ENCODE results near the gene FKRP.
"Not testable (repeated sequence)": the region's sequence is repeated elsewhere in the genome, so short reads cannot be mapped to it uniquely, and the experiment has no call there.

FKRP gene

DNA sequence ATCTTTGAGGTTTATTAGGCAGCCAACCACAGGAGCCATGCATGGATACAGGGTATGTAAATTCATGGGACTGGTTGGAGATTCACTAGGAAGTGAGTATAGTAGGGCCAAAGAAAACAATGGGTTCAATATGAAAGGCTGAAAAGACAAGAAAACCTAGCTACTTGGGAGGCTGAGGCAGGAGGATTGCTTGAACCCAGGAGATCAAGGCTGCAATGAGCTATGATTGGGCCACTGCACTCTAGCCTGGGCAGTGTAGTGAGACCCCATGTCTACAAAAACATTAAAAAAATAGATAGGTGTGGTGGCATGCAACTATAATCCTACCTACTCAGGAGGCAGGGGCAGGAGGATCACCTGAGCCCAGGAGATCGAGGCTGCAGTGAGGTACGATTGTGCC is 52.9 kb downstream of the FKRP start:
- no peak for DNase-seq (ENCODE audit: low read depth)
- TF ChIP-seq, protein P1, sequence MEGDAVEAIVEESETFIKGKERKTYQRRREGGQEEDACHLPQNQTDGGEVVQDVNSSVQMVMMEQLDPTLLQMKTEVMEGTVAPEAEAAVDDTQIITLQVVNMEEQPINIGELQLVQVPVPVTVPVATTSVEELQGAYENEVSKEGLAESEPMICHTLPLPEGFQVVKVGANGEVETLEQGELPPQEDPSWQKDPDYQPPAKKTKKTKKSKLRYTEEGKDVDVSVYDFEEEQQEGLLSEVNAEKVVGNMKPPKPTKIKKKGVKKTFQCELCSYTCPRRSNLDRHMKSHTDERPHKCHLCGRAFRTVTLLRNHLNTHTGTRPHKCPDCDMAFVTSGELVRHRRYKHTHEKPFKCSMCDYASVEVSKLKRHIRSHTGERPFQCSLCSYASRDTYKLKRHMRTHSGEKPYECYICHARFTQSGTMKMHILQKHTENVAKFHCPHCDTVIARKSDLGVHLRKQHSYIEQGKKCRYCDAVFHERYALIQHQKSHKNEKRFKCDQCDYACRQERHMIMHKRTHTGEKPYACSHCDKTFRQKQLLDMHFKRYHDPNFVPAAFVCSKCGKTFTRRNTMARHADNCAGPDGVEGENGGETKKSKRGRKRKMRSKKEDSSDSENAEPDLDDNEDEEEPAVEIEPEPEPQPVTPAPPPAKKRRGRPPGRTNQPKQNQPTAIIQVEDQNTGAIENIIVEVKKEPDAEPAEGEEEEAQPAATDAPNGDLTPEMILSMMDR (IDR thresholded peaks at IDR 0.05; ENCODE audit: low read depth, low read length, missing control alignments): no peak
- no peak overlapping the region for H3K4me3 ChIP-seq (ENCODE audit: low read depth, low read length)

DNA sequence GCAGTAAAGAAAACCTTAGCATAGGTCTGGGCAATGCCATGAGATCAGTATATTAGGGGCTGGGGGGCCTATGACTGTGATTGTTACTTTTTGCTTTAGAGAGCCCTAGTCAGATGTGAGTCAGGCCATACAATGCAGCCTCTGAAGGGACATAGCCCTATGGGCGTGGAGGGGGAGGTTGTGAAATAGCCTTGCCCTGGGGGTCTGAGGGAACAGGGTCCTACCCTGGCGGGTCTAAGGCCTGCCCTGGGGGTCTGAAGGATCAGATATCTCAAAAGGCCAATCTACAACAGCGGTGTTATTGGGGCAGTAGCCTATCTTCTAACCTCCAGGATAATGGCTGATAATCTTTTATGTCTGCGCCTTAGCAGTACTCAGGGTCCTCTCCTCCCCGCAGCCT is 56.3 kb downstream of the FKRP start:
- TF ChIP-seq, protein P1 (IDR thresholded peaks at IDR 0.05; ENCODE audit: low read depth, low read length, missing control alignments): no peak
- no peak for DNase-seq (ENCODE audit: low read depth)
- H3K4me3 ChIP-seq (ENCODE audit: low read depth, low read length): no peak overlapping the region

DNA sequence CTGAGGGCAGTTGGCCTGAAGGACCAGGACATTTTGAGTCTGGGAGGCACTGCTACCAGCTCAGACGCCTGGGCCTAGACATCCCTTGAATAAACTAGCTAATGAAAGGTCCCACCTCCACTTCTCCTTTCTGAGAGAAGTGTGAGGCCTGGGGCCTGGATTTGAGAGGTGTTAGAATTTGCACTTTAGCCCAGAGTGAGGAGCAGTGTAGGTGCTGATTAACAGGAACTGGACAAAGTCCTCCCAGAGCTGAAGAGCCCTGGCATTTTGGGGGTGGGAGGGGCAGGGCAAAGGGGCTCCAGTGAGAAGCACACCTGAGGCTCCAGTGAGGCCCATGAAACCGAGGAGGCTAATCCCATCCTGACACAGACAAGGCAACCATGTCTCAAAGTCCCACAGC is 57.7 kb downstream of the FKRP start:
- TF ChIP-seq, protein P1 (IDR thresholded peaks at IDR 0.05; ENCODE audit: low read depth, low read length, missing control alignments): no peak
- DNase-seq (ENCODE audit: low read depth): no peak
- H3K4me3 ChIP-seq (ENCODE audit: low read depth, low read length): no peak overlapping the region

DNA sequence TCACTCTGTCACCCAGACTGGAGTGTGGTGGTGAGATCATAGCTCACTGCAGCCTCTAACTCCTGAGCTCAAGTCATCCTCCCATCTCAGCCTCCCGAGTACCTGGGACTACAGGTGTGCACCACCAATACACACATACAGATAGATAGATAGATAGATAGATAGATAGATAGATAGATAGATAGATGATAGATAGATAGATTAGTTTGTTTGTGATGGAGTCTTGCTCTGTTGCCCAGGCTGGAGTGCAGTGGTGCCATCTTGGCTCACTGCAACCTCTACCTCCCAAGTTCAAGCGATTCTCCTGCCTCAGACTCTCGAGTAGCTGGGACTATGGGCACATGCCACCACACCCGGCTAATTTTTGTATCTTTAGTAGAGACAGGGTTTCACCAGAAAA is 58.6 kb downstream of the FKRP start:
- H3K4me3 ChIP-seq (ENCODE audit: low read depth, low read length); DNase-seq (ENCODE audit: low read depth): not testable (repeated sequence)

DNA sequence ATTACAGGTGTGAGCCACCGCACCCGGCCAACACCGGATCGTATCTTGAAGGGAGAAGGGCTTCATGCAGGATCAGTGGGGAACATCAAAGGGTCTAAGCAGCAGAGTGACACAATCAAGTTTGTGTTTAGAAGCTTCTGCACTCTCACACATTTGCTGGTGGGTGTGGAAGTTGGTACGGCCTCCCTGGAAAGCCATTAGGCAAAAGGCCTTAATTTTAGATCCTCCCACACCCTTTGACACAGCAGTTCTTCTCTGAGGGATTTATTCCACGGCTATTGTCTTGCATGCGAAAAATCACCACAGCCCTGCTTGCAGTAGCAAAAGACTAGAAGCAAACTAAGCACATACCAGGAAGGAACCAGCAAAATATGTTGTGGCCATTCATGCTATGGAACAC is 60.8 kb downstream of the FKRP start:
- H3K4me3 ChIP-seq (ENCODE audit: low read depth, low read length): no peak overlapping the region
- TF ChIP-seq, protein P1 (IDR thresholded peaks at IDR 0.05; ENCODE audit: low read depth, low read length, missing control alignments): no peak
- DNase-seq (ENCODE audit: low read depth): no peak

All from GM12864 (cell line).